Measurements from ENCODE around the gene CHRNA10. TPM values are rescaled to one million over a fixed set of nuclear protein-coding genes. Genes with fewer than 3 reads are reported as not detected.

Gene CHRNA10
- 1.6 and 2.1 TPM in 2 replicates for total RNA-seq (2021)
- percentile 57 among the genes with signal in this experiment for Bru-seq, nascent RNA
- percentile 51 among the genes with signal in this experiment for BruChase-seq, experiment 1, labeled RNA remaining after a 2-hour chase
- percentile 62 among the genes with signal in this experiment for BruChase-seq, experiment 2, labeled RNA remaining after a 6-hour chase
- long read RNA-seq, partial matches to known transcripts = 0 of 1 reads
- long read RNA-seq, other reads (novel, unspliced or antisense) = 1 of 1 reads

- no peaks in the 10 kb centered on the region for H3K9me3 ChIP-seq (ENCODE audit: low read depth, low read length, poor library complexity, severe bottlenecking)
- TF ChIP-seq EZH2 (IDR thresholded peaks at IDR 0.05; ENCODE audit: borderline replicate concordance, low read depth, low read length, poor library complexity, severe bottlenecking) (no peak), CTCF (conservative IDR thresholded peaks at IDR 0.05; ENCODE audit: low read depth, low read length) (no peak)
- POLR2A ChIA-PET (ENCODE audit: low non-redundant PET) = no interaction called here
- intact Hi-C loops (cut with micrococcal nuclease; ENCODE audit: unreplicated experiment) = no loop called here
- H3K36me3 ChIP-seq (ENCODE audit: insufficient read depth, low read length, poor library complexity, severe bottlenecking) = peaks cover 33% of the 10 kb centered on the region
- no peaks in the 10 kb centered on the region for H3K27me3 ChIP-seq (replicated peaks; ENCODE audit: insufficient read depth, low read depth, low read length, poor library complexity)
- DNase-seq (ENCODE audit: low spot score) = no peak
- BruUV-seq (replicated peaks) = no TSS peak
- CTCF ChIA-PET = no interaction called here
- H3K4me3 ChIP-seq (ENCODE audit: low read depth, low read length, poor library complexity, severe bottlenecking) = no peak within 1 kb of the TSS
- H3K4me1 ChIP-seq (ENCODE audit: insufficient read depth, low read length, poor library complexity, severe bottlenecking) = no peaks in the 10 kb centered on the region
- no peak within 1 kb of the TSS for H3K27ac ChIP-seq (ENCODE audit: low read depth, low read length, poor library complexity, severe bottlenecking)
Measured at GRCh38 chr11:3671334-3672254, at the start of gene CHRNA10. Gene CHRNA10, minus strand, starts transcription at chr11:3671384. Its CDS starts 72 bp downstream, at chr11:3671312.

GRCh38 chr11:3712274-3712673, 41.1 kb upstream of the CHRNA10 start:
- Histone ChIP-seq H3K4me3 (ENCODE audit: low read depth, low read length, poor library complexity, severe bottlenecking) (no peak overlapping the region), H3K27ac (ENCODE audit: low read depth, low read length, poor library complexity, severe bottlenecking) (no peak overlapping the region), H3K36me3 (ENCODE audit: insufficient read depth, low read length, poor library complexity, severe bottlenecking) (peaks cover 48% of the 10 kb centered on the region), H3K4me1 (ENCODE audit: insufficient read depth, low read length, poor library complexity, severe bottlenecking) (no peaks in the 10 kb centered on the region), H3K27me3 (replicated peaks; ENCODE audit: insufficient read depth, low read depth, low read length, poor library complexity) (no peaks in the 10 kb centered on the region), H3K9me3 (ENCODE audit: low read depth, low read length, poor library complexity, severe bottlenecking) (no peaks in the 10 kb centered on the region)
- POLR2A ChIA-PET (ENCODE audit: low non-redundant PET) = no interaction called here
- BruUV-seq (replicated peaks) = no TSS peak
- intact Hi-C loops (cut with micrococcal nuclease; ENCODE audit: unreplicated experiment) = no loop called here
- TF ChIP-seq CTCF (conservative IDR thresholded peaks at IDR 0.05; ENCODE audit: low read depth, low read length) (no peak), EZH2 (IDR thresholded peaks at IDR 0.05; ENCODE audit: borderline replicate concordance, low read depth, low read length, poor library complexity, severe bottlenecking) (no peak)
- CTCF ChIA-PET = no interaction called here
- no peak for DNase-seq (ENCODE audit: low spot score)

- no peaks in the 10 kb centered on the region for H3K27me3 ChIP-seq (replicated peaks; ENCODE audit: insufficient read depth, low read depth, low read length, poor library complexity)
- intact Hi-C loops (cut with micrococcal nuclease; ENCODE audit: unreplicated experiment) = no loop called here
- H3K36me3 ChIP-seq (ENCODE audit: insufficient read depth, low read length, poor library complexity, severe bottlenecking) = peaks cover 45% of the 10 kb centered on the region
- CTCF ChIA-PET = interaction anchor here (0.7 kb wide), 1 partner anchor 286 kb away, joined by 8 read pairs; no protein-coding TSS in a partner anchor
- TF ChIP-seq EZH2 (IDR thresholded peaks at IDR 0.05; ENCODE audit: borderline replicate concordance, low read depth, low read length, poor library complexity, severe bottlenecking) = no peak
- TF ChIP-seq CTCF (conservative IDR thresholded peaks at IDR 0.05; ENCODE audit: low read depth, low read length) = no peak
- no peaks in the 10 kb centered on the region for H3K4me1 ChIP-seq (ENCODE audit: insufficient read depth, low read length, poor library complexity, severe bottlenecking)
- no peak overlapping the region for H3K27ac ChIP-seq (ENCODE audit: low read depth, low read length, poor library complexity, severe bottlenecking)
- DNase-seq (ENCODE audit: low spot score) = no peak
- H3K9me3 ChIP-seq (ENCODE audit: low read depth, low read length, poor library complexity, severe bottlenecking) = no peaks in the 10 kb centered on the region
- POLR2A ChIA-PET (ENCODE audit: low non-redundant PET) = no interaction called here
- no peak overlapping the region for H3K4me3 ChIP-seq (ENCODE audit: low read depth, low read length, poor library complexity, severe bottlenecking)
- BruUV-seq (replicated peaks) = no TSS peak
Measured at GRCh38 chr11:3710485-3711259, 39.5 kb upstream of the CHRNA10 start.
